IPS DF 19.7 (cell line): ENCODE results near the gene PSMA6.
"Not testable (repeated sequence)": the region's sequence is repeated elsewhere in the genome, so short reads cannot be mapped to it uniquely, and the experiment has no call there.

Experiments used
- DNase-seq: peaks from one replicate; pipeline ENCODE4 v3.0.0-alpha.2; 2013; ENCODE audit warnings: low read depth, low spot score

Gene PSMA6

GRCh38 chr14:35292051-35292769, at the start of gene PSMA6:
PSMA6 (plus strand) TSS chr14:35292382; CDS start chr14:35292477, 95 bp downstream.
- peak; percentile 95 for DNase-seq

GRCh38 chr14:35242599-35243311, 49.4 kb upstream of the PSMA6 start:
- DNase-seq: no peak

- DNase-seq: no peak
Observed at GRCh38 chr14:35243956-35244355, 48.2 kb upstream of the PSMA6 start.

GRCh38 chr14:35244542-35244941, 47.6 kb upstream of the PSMA6 start:
- no peak for DNase-seq

GRCh38 chr14:35245051-35245450, 47.1 kb upstream of the PSMA6 start:
- DNase-seq: no peak

- DNase-seq: no peak
Observed at GRCh38 chr14:35247777-35248475, 44.3 kb upstream of the PSMA6 start.

GRCh38 chr14:35248476-35248788, 43.8 kb upstream of the PSMA6 start:
- DNase-seq: no peak

- DNase-seq: no peak
Observed at GRCh38 chr14:35250319-35250718, 41.9 kb upstream of the PSMA6 start.

- DNase-seq: no peak
Observed at GRCh38 chr14:35252451-35252868, 39.7 kb upstream of the PSMA6 start.

GRCh38 chr14:35253056-35253455, 39.1 kb upstream of the PSMA6 start:
- not testable (repeated sequence) for DNase-seq

GRCh38 chr14:35254034-35254622, 38.1 kb upstream of the PSMA6 start:
- not testable (repeated sequence) for DNase-seq

GRCh38 chr14:35254736-35255135, 37.4 kb upstream of the PSMA6 start:
- DNase-seq: no peak

GRCh38 chr14:35255711-35256110, 36.5 kb upstream of the PSMA6 start:
- no peak for DNase-seq

- DNase-seq: no peak
Observed at GRCh38 chr14:35257809-35258208, 34.4 kb upstream of the PSMA6 start.

- DNase-seq: no peak
Observed at GRCh38 chr14:35258420-35258819, 33.8 kb upstream of the PSMA6 start.

GRCh38 chr14:35261774-35262173, 30.4 kb upstream of the PSMA6 start:
- no peak for DNase-seq

- no peak for DNase-seq
Observed at GRCh38 chr14:35262436-35262835, 29.7 kb upstream of the PSMA6 start.

- DNase-seq: no peak
Observed at GRCh38 chr14:35268946-35269345, 23.2 kb upstream of the PSMA6 start.

GRCh38 chr14:35274805-35275204, 17.4 kb upstream of the PSMA6 start:
- no peak for DNase-seq

GRCh38 chr14:35277179-35277578, 15.0 kb upstream of the PSMA6 start:
- DNase-seq: no peak

- no peak for DNase-seq
Observed at GRCh38 chr14:35279369-35279768, 12.8 kb upstream of the PSMA6 start.

GRCh38 chr14:35281341-35281740, 10.8 kb upstream of the PSMA6 start:
- DNase-seq: no peak
